Parathyroid adenoma (tissue), 2 donors: ENCODE measurements around the gene BSPRY.

Experiments used
- H2AFZ ChIP-seq: fragments of 300-600 bp; sonication (generic); one replicate; pipeline ENCODE4 v1.7.0; 2017; ENCODE audit warnings: antibody characterized with exemption, mild to moderate bottlenecking
- H3K27ac ChIP-seq: fragments of 300-600 bp; sonication (generic); one replicate; pipeline ENCODE4 v1.7.0; 2017
- H3K27me3 ChIP-seq: fragments of 300-600 bp; sonication (generic); one replicate; pipeline ENCODE4 v1.7.0; 2017; ENCODE audit warnings: low read length; ENCODE audit not compliant: control insufficient read depth, insufficient read depth
- H3K36me3 ChIP-seq: fragments of 300-600 bp; sonication (generic); one replicate; pipeline ENCODE4 v1.7.0; 2017; ENCODE audit warnings: low read length; ENCODE audit not compliant: control insufficient read depth, insufficient read depth
- H3K4me1 ChIP-seq: fragments of 300-600 bp; sonication (generic); one replicate; pipeline ENCODE4 v1.7.0; 2017; ENCODE audit warnings: control low read depth
- H3K4me2 ChIP-seq: fragments of 300-600 bp; sonication (generic); one replicate; pipeline ENCODE4 v1.7.0; 2017; ENCODE audit warnings: low read length
- H3K4me3 ChIP-seq: fragments of 300-600 bp; sonication (generic); one replicate; pipeline ENCODE4 v1.7.0; 2017; ENCODE audit warnings: low read depth, low read length
- H3K79me2 ChIP-seq: fragments of 300-600 bp; sonication (generic); one replicate; pipeline ENCODE4 v1.7.0; 2017; ENCODE audit warnings: control low read depth
- H3K9ac ChIP-seq: fragments of 300-600 bp; sonication (generic); one replicate; pipeline ENCODE4 v1.7.0; 2017; ENCODE audit warnings: mild to moderate bottlenecking
- H3K9me3 ChIP-seq: fragments of 300-600 bp; sonication (generic); one replicate; pipeline ENCODE4 v1.7.0; 2017; ENCODE audit warnings: low read length; ENCODE audit not compliant: control insufficient read depth
- TF ChIP-seq, protein P1 (sequence below): fragments of 300-600 bp; sonication (generic); IDR thresholded peaks from one replicate; pipeline ENCODE4 v1.7.0; 2017; ENCODE audit warnings: antibody characterized with exemption, mild to moderate bottlenecking
- donor health status: primary hyperparathyroidism.

Gene BSPRY

DNA sequence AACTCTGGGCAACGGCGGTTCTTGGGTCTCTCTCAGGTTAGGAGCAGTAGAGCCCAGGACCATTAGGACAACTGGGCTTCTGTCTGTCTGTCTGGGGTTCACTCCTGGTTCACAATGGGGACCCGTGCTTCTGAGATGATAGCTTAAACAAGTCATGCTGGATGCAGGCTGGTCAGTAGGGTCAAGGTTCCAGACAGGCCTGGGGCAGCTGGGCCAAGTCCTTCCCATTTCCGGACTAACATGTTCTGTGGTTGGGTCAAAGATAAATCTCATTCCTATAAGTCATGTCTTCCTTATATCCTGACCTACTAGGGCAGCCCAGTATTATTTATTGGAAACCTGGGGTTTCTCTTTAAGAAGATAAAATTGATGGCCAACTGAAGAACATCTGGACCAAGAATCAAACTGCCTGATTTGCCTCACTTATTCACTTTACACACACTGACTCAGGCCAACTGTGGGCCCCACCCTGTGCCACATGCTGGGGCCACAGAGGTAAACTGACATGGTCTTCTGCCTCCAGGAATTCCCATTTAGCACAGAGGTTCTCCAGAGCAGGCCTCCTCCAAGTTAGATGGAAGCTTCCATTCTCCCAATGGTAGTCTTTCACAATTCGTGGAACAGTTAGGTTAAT, 19.1 kb downstream of the BSPRY start:
- Histone ChIP-seq H3K9me3 (no peaks in the 10 kb centered on the region), H2AFZ (no peak overlapping the region), H3K27me3 (no peaks in the 10 kb centered on the region), H3K9ac (no peak overlapping the region), H3K36me3 (no peaks in the 10 kb centered on the region), H3K79me2 (no peaks in the 10 kb centered on the region), H3K27ac (peak overlapping the region; percentile 92), H3K4me1 (peaks cover 47% of the 10 kb centered on the region), H3K4me3 (no peak overlapping the region), H3K4me2 (no peak overlapping the region)
- TF ChIP-seq, protein P1, sequence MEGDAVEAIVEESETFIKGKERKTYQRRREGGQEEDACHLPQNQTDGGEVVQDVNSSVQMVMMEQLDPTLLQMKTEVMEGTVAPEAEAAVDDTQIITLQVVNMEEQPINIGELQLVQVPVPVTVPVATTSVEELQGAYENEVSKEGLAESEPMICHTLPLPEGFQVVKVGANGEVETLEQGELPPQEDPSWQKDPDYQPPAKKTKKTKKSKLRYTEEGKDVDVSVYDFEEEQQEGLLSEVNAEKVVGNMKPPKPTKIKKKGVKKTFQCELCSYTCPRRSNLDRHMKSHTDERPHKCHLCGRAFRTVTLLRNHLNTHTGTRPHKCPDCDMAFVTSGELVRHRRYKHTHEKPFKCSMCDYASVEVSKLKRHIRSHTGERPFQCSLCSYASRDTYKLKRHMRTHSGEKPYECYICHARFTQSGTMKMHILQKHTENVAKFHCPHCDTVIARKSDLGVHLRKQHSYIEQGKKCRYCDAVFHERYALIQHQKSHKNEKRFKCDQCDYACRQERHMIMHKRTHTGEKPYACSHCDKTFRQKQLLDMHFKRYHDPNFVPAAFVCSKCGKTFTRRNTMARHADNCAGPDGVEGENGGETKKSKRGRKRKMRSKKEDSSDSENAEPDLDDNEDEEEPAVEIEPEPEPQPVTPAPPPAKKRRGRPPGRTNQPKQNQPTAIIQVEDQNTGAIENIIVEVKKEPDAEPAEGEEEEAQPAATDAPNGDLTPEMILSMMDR = no peak

DNA sequence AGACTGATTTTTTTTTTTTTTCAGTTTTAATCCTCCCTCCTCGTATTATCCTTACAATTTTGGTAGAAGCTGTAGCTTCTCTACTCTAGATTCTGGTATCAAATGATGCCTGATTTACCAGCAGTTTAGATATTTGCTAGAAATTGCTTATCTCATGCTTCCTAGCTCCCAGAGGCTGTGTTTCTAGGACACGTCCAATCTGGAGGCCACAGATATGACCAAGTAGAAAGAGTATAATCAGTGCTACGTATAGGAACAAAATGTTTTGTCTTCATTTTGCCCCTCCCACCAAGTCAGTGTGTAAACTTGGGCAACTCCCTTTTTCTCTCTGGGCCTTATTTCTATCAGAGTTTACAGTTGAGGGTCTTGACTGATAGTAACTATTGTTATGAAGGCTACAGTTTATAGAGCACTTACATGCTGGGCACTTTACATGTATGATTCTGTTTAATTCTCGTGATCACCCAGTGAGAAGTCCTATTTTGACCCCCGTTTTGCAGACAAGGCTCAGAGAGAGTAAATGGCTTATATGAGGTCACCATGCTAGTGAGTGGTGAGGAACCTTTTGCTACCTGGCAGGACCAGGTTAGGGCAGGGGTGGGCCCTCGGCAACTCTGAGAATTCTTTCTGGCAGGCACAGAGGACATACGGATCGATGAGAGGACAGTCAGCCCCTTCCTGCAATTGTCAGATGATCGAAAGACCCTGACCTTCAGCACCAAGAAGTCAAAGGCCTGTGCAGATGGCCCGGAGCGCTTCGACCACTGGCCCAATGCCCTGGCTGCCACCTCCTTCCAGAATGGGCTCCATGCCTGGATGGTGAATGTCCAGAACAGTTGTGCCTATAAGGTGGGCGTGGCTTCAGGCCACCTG, 19.9 kb downstream of the BSPRY start:
- H3K4me2 ChIP-seq = peak overlapping the region; percentile 25
- no peaks in the 10 kb centered on the region for H3K79me2 ChIP-seq
- H3K27ac ChIP-seq = peak overlapping the region; percentile 92
- no peak overlapping the region for H3K9ac ChIP-seq
- H2AFZ ChIP-seq = no peak overlapping the region
- TF ChIP-seq, protein P1 = no peak
- H3K4me1 ChIP-seq = peaks cover 47% of the 10 kb centered on the region
- no peak overlapping the region for H3K4me3 ChIP-seq
- no peaks in the 10 kb centered on the region for H3K36me3 ChIP-seq
- H3K9me3 ChIP-seq = no peaks in the 10 kb centered on the region
- H3K27me3 ChIP-seq = no peaks in the 10 kb centered on the region

DNA sequence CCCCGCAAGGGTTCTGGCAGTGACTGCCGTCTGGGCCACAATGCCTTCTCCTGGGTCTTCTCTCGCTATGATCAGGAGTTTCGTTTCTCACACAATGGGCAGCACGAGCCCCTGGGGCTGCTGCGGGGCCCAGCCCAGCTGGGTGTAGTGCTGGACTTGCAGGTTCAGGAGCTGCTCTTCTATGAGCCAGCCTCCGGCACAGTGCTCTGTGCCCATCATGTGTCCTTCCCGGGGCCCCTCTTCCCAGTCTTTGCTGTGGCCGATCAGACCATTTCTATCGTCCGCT, 20.5 kb downstream of the BSPRY start:
- peaks cover 47% of the 10 kb centered on the region for H3K4me1 ChIP-seq
- no peak overlapping the region for H3K4me3 ChIP-seq
- H3K27me3 ChIP-seq = no peaks in the 10 kb centered on the region
- TF ChIP-seq, protein P1 = no peak
- H3K27ac ChIP-seq = peak overlapping the region; percentile 92
- H2AFZ ChIP-seq = no peak overlapping the region
- H3K4me2 ChIP-seq = peak overlapping the region; percentile 25
- no peak overlapping the region for H3K9ac ChIP-seq
- H3K36me3 ChIP-seq = no peaks in the 10 kb centered on the region
- no peaks in the 10 kb centered on the region for H3K79me2 ChIP-seq
- H3K9me3 ChIP-seq = no peaks in the 10 kb centered on the region

DNA sequence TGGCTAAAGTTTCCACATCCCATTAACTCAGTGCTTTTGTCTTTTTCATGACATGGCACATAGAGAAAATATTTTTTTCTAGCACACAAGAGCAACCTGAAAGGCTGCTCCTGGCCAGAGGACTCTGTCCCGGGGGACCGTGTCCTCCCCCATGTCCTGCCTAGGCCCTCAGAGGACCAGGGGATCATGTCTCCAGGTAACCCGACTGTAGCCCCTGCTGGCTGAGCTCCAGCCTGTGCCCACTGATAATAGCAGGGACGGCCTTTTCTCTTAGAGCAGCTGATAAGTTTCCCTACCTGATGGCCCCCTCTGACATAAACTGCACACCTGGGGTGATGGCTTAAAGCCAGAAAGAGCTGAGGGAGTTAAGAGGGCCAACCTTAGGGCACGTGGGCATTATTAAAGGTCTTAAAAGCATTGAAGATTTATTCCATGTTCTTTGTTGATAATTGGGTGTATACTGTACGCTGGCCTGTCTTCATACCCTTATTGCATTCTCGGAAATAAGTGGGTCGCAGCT, 21.5 kb downstream of the BSPRY start:
- Histone ChIP-seq H2AFZ (no peak overlapping the region), H3K4me1 (peaks cover 42% of the 10 kb centered on the region), H3K36me3 (no peaks in the 10 kb centered on the region), H3K4me2 (no peak overlapping the region), H3K79me2 (no peaks in the 10 kb centered on the region), H3K9ac (no peak overlapping the region), H3K4me3 (no peak overlapping the region), H3K9me3 (no peaks in the 10 kb centered on the region), H3K27me3 (no peaks in the 10 kb centered on the region), H3K27ac (peak overlapping the region; percentile 92)
- TF ChIP-seq, protein P1 = no peak
